NCI-H1417 treated with DMSO at 0.1 percent for 48 hours (cell line): Measurements from ENCODE around the gene ADGRL3.
"Not testable (repeated sequence)": the region's sequence is repeated elsewhere in the genome, so short reads cannot be mapped to it uniquely, and the experiment has no call there.

Experiments used
- DNase-seq: peaks from one replicate; lab custom pipeline; 2025; lab: John Stamatoyannopoulos, UW

The ADGRL3 gene

GRCh38 chr4:61638591-61638990, 438.5 kb downstream of the ADGRL3 start:
- DNase-seq, result no peak

GRCh38 chr4:61646746-61647350, 446.7 kb downstream of the ADGRL3 start:
- not testable (repeated sequence) for DNase-seq

GRCh38 chr4:61648264-61648663, 448.1 kb downstream of the ADGRL3 start:
- no peak for DNase-seq

- DNase-seq, result no peak
These were observed 456.9 kb downstream of the ADGRL3 start for GRCh38 chr4:61657016-61657415.

- no peak for DNase-seq
These were observed 461.8 kb downstream of the ADGRL3 start for GRCh38 chr4:61661960-61662359.

- DNase-seq, result no peak
These were observed 462.2 kb downstream of the ADGRL3 start for GRCh38 chr4:61662362-61662761.

GRCh38 chr4:61663310-61663709, 463.2 kb downstream of the ADGRL3 start:
- no peak for DNase-seq

GRCh38 chr4:61665649-61666048, 465.5 kb downstream of the ADGRL3 start:
- DNase-seq, result no peak

GRCh38 chr4:61666244-61666643, 466.1 kb downstream of the ADGRL3 start:
- DNase-seq, result no peak

- no peak for DNase-seq
These were observed 471.5 kb downstream of the ADGRL3 start for GRCh38 chr4:61671599-61671998.

GRCh38 chr4:61675464-61675863, 475.3 kb downstream of the ADGRL3 start:
- no peak for DNase-seq

GRCh38 chr4:61678297-61678696, 478.2 kb downstream of the ADGRL3 start:
- no peak for DNase-seq

- DNase-seq, result no peak
These were observed 493.4 kb downstream of the ADGRL3 start for GRCh38 chr4:61693520-61693919.

GRCh38 chr4:61714387-61714911, 514.3 kb downstream of the ADGRL3 start:
- no peak for DNase-seq

GRCh38 chr4:61716426-61716825, 516.3 kb downstream of the ADGRL3 start:
- no peak for DNase-seq

- DNase-seq, result no peak
These were observed 523.4 kb downstream of the ADGRL3 start for GRCh38 chr4:61723492-61723891.

- DNase-seq, result no peak
These were observed 527.2 kb downstream of the ADGRL3 start for GRCh38 chr4:61727286-61727685.

- DNase-seq, result no peak
These were observed 534.3 kb downstream of the ADGRL3 start for GRCh38 chr4:61734409-61734808.

GRCh38 chr4:61739887-61740286, 539.8 kb downstream of the ADGRL3 start:
- DNase-seq, result no peak

- DNase-seq, result no peak
These were observed 540.8 kb downstream of the ADGRL3 start for GRCh38 chr4:61740886-61741285.

GRCh38 chr4:61741327-61742096, 541.4 kb downstream of the ADGRL3 start:
- no peak for DNase-seq

GRCh38 chr4:61750810-61751209, 550.7 kb downstream of the ADGRL3 start:
- DNase-seq, result no peak

- no peak for DNase-seq
These were observed 552.5 kb downstream of the ADGRL3 start for GRCh38 chr4:61752617-61753016.

GRCh38 chr4:61753739-61754138, 553.6 kb downstream of the ADGRL3 start:
- DNase-seq, result no peak
